HG02610 (cell line): Measurements from ENCODE around the gene ABCC8.
"Not testable (repeated sequence)": the region's sequence is repeated elsewhere in the genome, so short reads cannot be mapped to it uniquely, and the experiment has no call there.

ENCODE experiments used
- ATAC-seq: cut with Tn5 transposase; IDR thresholded peaks from one replicate; pipeline ENCODE4 v1.9.1; 2021; ENCODE audit warnings: mild to moderate bottlenecking, moderate library complexity; ENCODE audit not compliant: unreplicated experiment

ABCC8 gene

GRCh38 chr11:17434108-17434507 lies 42.5 kb downstream of the ABCC8 start:
- ATAC-seq: no peak

GRCh38 chr11:17432002-17432401 lies 44.6 kb downstream of the ABCC8 start:
- no peak for ATAC-seq

GRCh38 chr11:17431139-17431538 lies 45.5 kb downstream of the ABCC8 start:
- ATAC-seq: no peak

- ATAC-seq: no peak
Observed at GRCh38 chr11:17430616-17431015, 46.0 kb downstream of the ABCC8 start.

GRCh38 chr11:17428925-17429324 lies 47.7 kb downstream of the ABCC8 start:
- ATAC-seq: no peak

- ATAC-seq: no peak
Observed at GRCh38 chr11:17428261-17428660, 48.4 kb downstream of the ABCC8 start.

GRCh38 chr11:17426233-17426632 lies 50.4 kb downstream of the ABCC8 start:
- ATAC-seq: not testable (repeated sequence)

GRCh38 chr11:17423533-17424310 lies 52.9 kb downstream of the ABCC8 start:
- no peak for ATAC-seq

- no peak for ATAC-seq
Observed at GRCh38 chr11:17421781-17422180, 54.9 kb downstream of the ABCC8 start.

GRCh38 chr11:17418444-17419081 lies 58.1 kb downstream of the ABCC8 start:
- ATAC-seq: no peak

- no peak for ATAC-seq
Observed at GRCh38 chr11:17416492-17416891, 60.2 kb downstream of the ABCC8 start.

GRCh38 chr11:17415523-17416104 lies 61.0 kb downstream of the ABCC8 start:
- no peak for ATAC-seq

- ATAC-seq: no peak
Observed at GRCh38 chr11:17414992-17415391, 61.7 kb downstream of the ABCC8 start.

GRCh38 chr11:17414317-17414737 lies 62.3 kb downstream of the ABCC8 start:
- ATAC-seq: no peak

- no peak for ATAC-seq
Observed at GRCh38 chr11:17413414-17414316, 63.0 kb downstream of the ABCC8 start.

GRCh38 chr11:17412488-17413180 lies 64.0 kb downstream of the ABCC8 start:
- ATAC-seq: no peak

GRCh38 chr11:17411418-17411817 lies 65.2 kb downstream of the ABCC8 start:
- ATAC-seq: no peak

GRCh38 chr11:17410606-17411379 lies 65.9 kb downstream of the ABCC8 start:
- no peak for ATAC-seq

GRCh38 chr11:17408641-17409040 lies 68.0 kb downstream of the ABCC8 start:
- ATAC-seq: no peak

GRCh38 chr11:17408026-17408425 lies 68.6 kb downstream of the ABCC8 start:
- no peak for ATAC-seq
